HG03354 (cell line): ENCODE measurements around the gene FIGLA.
"Not testable (repeated sequence)": the region's sequence is repeated elsewhere in the genome, so short reads cannot be mapped to it uniquely, and the experiment has no call there.

Experiments
- ATAC-seq: cut with Tn5 transposase; IDR thresholded peaks from one replicate; pipeline ENCODE4 v1.9.1; 2021; ENCODE audit warnings: mild to moderate bottlenecking; ENCODE audit not compliant: unreplicated experiment, poor library complexity, severe bottlenecking

The FIGLA gene

GRCh38 chr2:70750320-70750719, 40.1 kb downstream of the FIGLA start:
- ATAC-seq: no peak

GRCh38 chr2:70748002-70748784, 42.2 kb downstream of the FIGLA start:
- ATAC-seq: no peak

DNA sequence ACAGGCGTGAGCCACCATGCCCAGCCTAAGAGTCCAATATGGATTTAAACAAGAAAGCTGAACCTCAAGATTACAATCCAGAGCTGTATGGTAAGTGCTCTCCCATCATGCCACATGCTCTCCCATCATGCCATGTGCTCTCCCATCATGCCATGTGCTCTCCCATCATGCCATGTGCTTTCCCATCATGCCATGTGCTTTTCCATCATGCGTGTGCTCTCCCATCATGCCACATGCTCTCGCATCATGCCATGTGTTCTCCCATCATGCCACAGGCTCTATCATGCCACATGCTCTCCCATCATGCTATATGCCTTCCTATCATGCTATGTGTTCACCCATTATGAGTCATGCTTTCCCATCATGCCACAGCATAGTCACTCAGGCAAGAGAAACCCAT, 43.2 kb downstream of the FIGLA start:
- ATAC-seq: no peak

GRCh38 chr2:70746094-70746974, 44.1 kb downstream of the FIGLA start:
- no peak for ATAC-seq

DNA sequence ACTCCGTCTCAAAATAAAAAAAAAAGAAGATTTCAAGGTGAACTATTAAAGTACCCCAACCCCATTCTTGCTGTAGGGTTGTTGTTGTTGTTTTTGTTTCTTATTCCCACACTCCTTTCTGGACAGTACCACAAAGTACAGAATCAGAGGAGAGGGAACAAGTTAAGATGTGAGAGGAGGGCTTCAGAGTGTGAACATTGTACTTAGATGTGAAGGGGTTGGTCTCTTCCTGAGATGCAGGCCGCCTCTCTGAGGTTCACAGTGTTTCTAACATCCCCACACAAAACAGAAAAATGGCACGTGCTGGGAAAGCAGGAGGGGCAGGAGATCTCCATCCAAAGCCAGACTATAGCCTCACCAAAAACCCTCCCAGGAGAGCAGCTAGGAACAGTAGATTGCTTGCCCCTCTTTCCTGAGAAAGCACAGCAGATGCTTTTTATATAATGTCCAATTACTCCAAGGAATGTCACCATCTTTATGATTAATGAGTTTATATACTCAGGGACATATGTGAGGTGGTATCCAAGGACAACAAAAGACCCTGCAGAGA, 45.1 kb downstream of the FIGLA start:
- no peak for ATAC-seq

GRCh38 chr2:70744397-70744796, 46.0 kb downstream of the FIGLA start:
- ATAC-seq: no peak

- ATAC-seq: no peak
Observed at GRCh38 chr2:70743677-70744076, 46.8 kb downstream of the FIGLA start.

DNA sequence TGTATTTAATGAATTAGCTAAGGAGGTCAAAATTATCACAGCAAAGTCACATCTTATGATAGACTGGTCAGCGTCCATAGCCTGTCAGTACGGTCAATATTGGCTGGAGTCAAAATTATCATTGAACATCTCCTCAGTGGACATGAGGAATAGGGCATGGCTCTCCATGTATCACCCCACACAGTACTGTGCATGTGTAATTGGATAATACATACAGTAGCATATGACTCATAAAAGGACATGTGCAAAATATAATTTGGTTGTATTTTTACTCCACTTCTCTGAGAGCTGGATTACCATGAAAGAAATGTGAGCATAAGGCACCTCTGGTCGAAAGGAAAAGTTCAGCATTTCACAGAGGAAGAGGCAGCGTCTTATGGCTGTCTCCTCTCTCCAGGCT, 47.4 kb downstream of the FIGLA start:
- ATAC-seq: no peak

- not testable (repeated sequence) for ATAC-seq
Observed at GRCh38 chr2:70739492-70739891, 51.0 kb downstream of the FIGLA start.

DNA sequence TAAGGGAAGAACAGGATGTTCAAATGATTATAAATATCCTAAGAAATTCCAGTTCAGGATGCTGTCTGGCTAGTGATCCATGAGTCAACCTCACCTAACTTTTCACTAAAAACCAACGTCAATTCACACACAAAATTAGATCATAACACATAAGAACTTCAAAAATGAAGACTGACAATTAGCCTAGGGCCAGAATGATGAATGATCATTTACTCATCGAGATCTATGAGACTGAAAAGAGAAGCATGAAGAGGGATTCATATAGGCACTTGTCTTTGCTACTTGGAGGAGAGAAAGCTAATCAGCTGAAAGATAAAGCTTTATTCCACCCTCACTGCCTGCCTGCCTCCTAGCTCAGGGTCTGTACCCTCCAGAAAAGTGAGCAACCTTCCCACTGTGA, 52.3 kb downstream of the FIGLA start:
- ATAC-seq: no peak

DNA sequence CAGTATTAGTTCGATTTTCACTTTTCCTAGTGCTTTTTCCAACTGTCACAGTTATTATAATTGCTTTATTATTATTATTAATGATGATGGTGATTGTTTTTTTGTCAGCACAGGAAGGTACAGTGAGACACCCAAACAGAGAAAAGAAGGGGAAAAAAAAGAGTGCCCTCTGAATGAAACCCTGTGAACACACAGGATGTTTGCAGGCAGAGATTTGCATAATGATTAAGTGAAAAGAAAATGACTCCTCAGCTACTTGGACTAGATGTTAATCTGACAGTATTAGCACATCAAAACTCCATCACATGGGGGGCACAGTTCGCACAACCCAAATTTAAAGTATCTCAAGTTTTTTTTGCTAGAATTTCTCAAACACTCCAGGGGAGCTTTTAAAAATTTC, 55.4 kb downstream of the FIGLA start:
- no peak for ATAC-seq

DNA sequence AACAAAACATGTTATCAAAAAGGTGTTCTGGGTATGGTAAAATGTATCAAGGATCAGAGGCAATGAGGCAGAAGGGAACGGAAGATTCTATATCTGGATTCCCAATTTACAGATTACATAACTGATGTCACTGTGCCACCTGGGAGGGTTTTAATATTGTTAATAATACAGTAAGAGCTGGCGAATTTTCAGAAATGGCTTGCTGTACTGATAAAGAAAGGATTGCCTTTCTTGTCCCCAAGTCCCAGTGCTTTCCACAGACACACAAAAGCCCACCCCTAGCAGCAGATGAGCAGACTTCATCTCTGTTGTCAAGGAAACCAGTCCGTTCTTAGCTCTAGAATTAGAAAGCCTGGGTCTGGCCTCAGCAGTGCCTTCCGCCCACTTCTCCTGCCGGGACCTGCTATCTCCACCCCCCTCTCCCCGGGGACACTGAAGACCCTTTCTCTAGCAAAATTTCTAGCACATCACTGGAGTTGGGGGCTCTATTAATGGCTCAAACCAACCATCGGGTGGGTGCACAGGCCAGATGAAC, 56.7 kb downstream of the FIGLA start:
- no peak for ATAC-seq

GRCh38 chr2:70732766-70733645, 57.4 kb downstream of the FIGLA start:
- no peak for ATAC-seq

- no peak for ATAC-seq
Observed at GRCh38 chr2:70730730-70731129, 59.7 kb downstream of the FIGLA start.

DNA sequence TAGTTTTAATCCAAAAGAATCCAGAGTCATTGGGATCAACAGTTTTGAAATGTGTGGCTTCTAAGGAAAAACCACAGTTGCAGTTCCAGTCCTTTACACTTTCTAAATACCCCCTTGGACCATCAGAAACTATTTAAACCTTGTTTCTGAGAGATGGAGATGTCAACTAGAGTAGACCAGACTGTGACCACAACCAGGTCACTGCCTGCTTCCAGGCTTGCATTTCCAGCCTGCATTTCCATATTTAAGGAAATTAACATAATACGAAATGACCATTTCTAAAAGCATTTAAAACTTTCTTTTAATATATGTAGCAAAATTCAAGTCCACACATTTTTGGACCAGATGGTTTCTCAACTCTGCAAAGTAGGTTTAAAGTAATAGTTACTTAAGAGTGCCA, 60.8 kb downstream of the FIGLA start:
- ATAC-seq: no peak

DNA sequence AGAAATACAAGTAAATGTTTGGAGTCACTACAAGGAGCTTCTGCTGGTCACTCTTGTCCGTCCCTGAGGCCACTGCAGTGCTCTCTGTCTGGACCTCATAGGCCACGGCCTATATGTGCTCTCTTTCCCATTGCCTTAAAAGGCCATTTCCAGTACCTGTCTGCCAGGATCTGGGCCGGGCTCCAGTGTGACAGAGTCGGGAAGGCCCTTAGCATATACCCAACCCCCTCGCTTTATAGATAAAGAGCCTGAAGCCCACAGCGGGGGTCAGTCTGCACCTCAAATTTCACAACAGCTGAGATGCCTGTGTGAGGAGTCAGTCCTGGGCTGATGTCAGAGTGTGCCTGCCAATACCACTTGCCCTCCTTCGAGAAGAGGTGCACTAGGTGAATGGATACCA, 62.3 kb downstream of the FIGLA start:
- ATAC-seq: no peak
